DND-41 (cell line): Measurements from ENCODE around the gene CRISPLD2.

ENCODE experiments used
- EZH2 ChIP-seq: IDR thresholded peaks from 3 replicates; pipeline ENCODE4 v1.6.1; 2012; ENCODE audit warnings: borderline replicate concordance, low read depth, mild to moderate bottlenecking, moderate library complexity, low read length, inconsistent platforms; ENCODE audit not compliant: severe bottlenecking
- TF ChIP-seq, protein P1 (sequence below): IDR thresholded peaks from 2 replicates; pipeline ENCODE4 v1.5.1; 2012; ENCODE audit warnings: borderline replicate concordance, low read length, moderate library complexity, mild to moderate bottlenecking; ENCODE audit not compliant: poor library complexity, severe bottlenecking; ENCODE audit errors: extremely low read depth

DNA sequence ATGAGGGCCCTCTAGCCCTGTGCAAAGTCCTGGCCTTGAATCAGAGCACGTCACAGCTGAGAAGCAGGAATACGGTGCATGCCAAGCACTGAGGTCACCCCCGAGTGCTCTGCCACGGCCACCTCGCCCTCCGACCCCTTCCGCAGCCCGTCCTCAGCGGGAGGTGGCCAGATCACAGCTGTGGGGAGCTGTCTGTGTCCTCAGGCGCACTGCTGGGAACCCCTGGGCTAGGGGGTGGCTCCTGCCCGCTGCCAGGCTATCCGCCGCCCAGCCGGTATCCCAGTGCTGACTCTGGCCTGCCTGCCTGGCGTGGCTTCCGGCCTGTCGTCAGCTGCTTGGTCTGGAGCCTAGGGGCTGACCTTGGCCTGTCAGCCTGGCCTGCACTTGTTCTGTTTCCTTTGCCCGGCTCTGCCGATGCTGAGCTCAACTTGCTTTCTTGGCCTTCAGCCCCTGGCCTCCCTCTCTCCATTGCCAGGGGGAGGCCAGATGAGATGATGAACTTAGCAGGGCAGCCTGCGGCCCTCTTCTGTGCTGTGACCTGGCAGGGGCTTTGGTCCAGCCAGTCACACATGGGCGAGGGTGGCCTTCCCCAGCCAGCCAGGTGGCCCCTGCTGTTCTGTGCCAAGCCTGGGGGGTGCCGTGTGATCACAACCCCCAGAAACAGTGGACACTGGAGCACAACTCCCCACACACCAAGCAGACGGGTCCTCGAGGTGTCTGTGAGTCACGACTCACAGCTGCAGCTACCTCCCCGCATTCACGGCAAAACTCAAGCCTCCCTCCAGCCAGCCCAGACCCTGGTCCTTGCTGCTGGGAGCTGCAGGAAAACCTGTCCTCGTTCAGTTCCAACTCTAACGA is 114.2 kb downstream of the CRISPLD2 start:
- TF ChIP-seq, protein P1, sequence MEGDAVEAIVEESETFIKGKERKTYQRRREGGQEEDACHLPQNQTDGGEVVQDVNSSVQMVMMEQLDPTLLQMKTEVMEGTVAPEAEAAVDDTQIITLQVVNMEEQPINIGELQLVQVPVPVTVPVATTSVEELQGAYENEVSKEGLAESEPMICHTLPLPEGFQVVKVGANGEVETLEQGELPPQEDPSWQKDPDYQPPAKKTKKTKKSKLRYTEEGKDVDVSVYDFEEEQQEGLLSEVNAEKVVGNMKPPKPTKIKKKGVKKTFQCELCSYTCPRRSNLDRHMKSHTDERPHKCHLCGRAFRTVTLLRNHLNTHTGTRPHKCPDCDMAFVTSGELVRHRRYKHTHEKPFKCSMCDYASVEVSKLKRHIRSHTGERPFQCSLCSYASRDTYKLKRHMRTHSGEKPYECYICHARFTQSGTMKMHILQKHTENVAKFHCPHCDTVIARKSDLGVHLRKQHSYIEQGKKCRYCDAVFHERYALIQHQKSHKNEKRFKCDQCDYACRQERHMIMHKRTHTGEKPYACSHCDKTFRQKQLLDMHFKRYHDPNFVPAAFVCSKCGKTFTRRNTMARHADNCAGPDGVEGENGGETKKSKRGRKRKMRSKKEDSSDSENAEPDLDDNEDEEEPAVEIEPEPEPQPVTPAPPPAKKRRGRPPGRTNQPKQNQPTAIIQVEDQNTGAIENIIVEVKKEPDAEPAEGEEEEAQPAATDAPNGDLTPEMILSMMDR: no peak
- no peak for TF ChIP-seq EZH2
